ENCODE results near the gene TRABD2A.

The TRABD2A gene

GRCh38 chr2:84899304-84900204 lies 18.7 kb upstream of the TRABD2A start:
- TF ChIP-seq JUND (IDR thresholded peaks at IDR 0.05; ENCODE audit: low read depth), result no peak
- in situ Hi-C loops (cut with HindIII; ENCODE audit: low pct_unique_long_range_greater_than_20kb, low sequenced_read_pairs), result no loop called here

DNA sequence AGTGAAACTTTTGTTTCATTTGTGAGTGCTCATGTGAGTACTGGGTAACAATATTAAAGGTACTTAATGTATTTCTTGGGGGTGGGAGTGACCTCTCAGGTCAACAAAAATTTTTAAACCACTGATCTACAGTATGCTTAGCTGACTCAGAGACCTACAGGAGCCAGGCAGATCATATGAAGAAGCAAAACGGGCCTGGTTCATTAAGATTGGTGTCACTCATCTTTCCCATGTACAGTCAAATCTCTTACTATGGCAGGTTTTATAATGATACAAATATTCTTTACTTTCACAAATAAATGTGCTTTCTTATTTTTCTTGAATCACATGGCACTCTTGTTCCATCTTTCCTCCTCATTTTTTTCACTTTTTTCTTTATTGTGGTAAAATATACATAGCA lies 16.9 kb upstream of the TRABD2A start:
- no peak for DNase-seq (ENCODE audit: low read depth in 1 of 2, low spot score in 1 of 2)
- in situ Hi-C loops (cut with HindIII; ENCODE audit: low pct_unique_long_range_greater_than_20kb, low sequenced_read_pairs), result no loop called here
- no peak for TF ChIP-seq JUND (IDR thresholded peaks at IDR 0.05; ENCODE audit: low read depth)

More at GRCh38 chr2:84899304-84900204, 18.7 kb upstream of the TRABD2A start:
- no peak for DNase-seq (ENCODE audit: low read depth in 1 of 2, low spot score in 1 of 2)

GRCh38 chr2:84896567-84896966 lies 15.7 kb upstream of the TRABD2A start:
- in situ Hi-C loops (cut with HindIII; ENCODE audit: low pct_unique_long_range_greater_than_20kb, low sequenced_read_pairs), result no loop called here

DNA sequence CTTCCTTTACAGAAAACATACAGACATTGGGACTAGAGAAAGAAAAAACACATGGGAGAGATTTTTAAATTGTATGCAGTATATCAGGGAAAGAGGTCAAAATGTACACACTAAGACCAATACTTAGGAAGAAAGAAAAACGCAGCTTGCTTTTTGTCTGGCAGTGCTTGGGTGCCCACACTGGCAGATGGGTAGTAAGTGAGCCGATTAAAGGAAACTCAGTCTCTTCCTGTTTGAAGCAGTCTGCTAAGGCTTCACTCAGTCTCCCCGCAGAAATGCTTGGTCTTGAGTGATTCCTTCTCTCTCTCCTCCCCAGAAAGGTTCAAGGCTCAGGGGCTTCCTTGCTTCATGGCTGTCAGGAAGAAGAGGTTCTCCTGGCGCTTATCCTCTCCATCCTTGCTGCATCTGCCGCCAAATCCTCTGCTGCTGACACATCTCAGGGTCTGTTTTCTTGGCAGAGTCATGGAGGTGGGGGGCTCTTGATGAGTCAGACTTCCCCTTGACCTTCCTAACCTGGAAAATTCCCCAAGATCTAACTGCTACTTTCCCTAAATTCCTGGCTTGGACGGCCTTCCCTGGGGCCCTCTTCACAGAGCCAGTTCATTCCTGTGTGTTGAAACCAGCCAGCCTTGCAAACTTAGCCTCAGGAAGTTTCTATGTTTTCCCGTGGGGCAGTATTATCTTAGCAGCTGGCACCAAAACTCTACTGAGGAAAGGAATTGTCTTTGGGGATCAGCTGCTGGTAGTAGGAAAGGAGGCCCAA lies 14.1 kb upstream of the TRABD2A start:
- TF ChIP-seq JUND (IDR thresholded peaks at IDR 0.05; ENCODE audit: low read depth), result no peak
- in situ Hi-C loops (cut with HindIII; ENCODE audit: low pct_unique_long_range_greater_than_20kb, low sequenced_read_pairs), result no loop called here
- DNase-seq (ENCODE audit: low read depth in 1 of 2, low spot score in 1 of 2), result peak in 1 of 2 experiments; percentile 14

More at GRCh38 chr2:84896567-84896966, 15.7 kb upstream of the TRABD2A start:
- no peak for TF ChIP-seq JUND (IDR thresholded peaks at IDR 0.05; ENCODE audit: low read depth)
- DNase-seq (ENCODE audit: low read depth in 1 of 2, low spot score in 1 of 2), result no peak

DNA sequence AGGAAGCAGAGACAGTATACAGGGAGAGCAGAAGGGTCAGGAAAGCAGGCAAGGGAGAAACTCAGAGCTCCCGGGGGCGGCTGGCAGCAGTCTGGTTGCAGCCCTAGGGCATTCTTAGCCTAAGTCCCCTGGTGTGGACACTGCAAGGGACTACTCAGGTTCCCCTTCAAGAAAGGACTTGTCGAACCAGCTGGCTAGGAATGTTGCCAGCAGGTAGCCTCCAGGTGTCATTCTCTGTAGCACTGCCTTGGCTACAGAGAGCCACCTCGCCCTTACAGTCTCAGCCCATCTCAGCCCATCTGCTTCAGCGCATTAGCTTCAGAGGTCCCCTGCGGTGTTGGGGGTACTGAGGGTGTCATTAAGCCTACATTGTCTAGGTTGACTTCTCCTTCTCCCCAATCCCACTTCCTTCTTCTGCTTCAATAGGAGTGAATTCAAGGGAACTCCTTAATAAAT lies 13.3 kb upstream of the TRABD2A start:
- no peak for TF ChIP-seq JUND (IDR thresholded peaks at IDR 0.05; ENCODE audit: low read depth)
- in situ Hi-C loops (cut with HindIII; ENCODE audit: low pct_unique_long_range_greater_than_20kb, low sequenced_read_pairs), result no loop called here
- DNase-seq (ENCODE audit: low read depth in 1 of 2, low spot score in 1 of 2), result peak in 1 of 2 experiments; percentile 85

- DNase-seq (ENCODE audit: low read depth in 1 of 2, low spot score in 1 of 2), result no peak
- in situ Hi-C loops (cut with HindIII; ENCODE audit: low pct_unique_long_range_greater_than_20kb, low sequenced_read_pairs), result no loop called here
- no peak for TF ChIP-seq JUND (IDR thresholded peaks at IDR 0.05; ENCODE audit: low read depth)
These were observed 10.6 kb upstream of the TRABD2A start for GRCh38 chr2:84891355-84892010.

GRCh38 chr2:84889332-84889731 lies 8.4 kb upstream of the TRABD2A start:
- DNase-seq (ENCODE audit: low read depth in 1 of 2, low spot score in 1 of 2), result no peak
- TF ChIP-seq JUND (IDR thresholded peaks at IDR 0.05; ENCODE audit: low read depth), result no peak
- in situ Hi-C loops (cut with HindIII; ENCODE audit: low pct_unique_long_range_greater_than_20kb, low sequenced_read_pairs), result no loop called here

DNA sequence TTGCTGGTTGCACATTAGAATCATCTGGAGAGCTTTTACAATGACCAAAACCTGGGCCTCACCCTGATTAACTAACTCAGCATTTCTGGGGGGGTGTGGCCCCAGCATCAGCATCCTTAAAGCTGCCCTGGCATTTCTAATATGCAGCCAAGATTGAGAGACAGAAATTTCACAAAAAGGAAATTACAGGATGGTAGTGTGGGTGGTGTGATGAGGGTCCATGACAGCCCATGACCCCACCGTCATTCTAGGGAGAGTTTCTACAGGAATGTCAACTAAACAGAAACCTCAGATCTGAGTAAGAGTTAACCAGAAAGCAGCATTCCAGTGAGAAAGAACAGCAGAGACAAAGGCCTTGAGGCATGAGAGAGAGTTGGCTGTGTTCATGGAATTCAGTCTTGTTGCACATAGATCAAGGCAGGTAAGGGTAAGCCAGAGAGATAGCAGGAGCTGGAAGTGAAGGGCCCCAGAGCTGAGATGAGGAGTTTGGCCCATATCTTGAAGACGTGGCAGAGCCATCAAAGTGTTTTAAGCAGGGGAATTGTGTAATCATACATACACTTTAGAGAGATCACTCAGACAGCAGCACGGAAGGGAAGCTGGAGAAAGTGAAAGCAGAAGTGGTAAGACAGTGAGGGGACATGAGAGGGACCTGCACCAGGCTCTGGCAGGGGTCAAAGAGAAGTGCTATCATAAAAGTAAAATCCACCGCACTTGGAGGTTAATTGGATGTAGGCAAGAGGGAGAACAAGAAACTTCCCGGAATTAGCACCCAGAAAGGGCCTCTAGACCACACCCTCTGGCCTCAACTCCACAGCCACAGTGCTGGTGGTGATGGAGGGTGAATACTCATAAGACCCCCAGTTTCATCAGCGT lies 7.8 kb upstream of the TRABD2A start:
- DNase-seq (ENCODE audit: low read depth in 1 of 2, low spot score in 1 of 2), result peak in 1 of 2 experiments; percentile 22
- TF ChIP-seq JUND (IDR thresholded peaks at IDR 0.05; ENCODE audit: low read depth), result no peak
- in situ Hi-C loops (cut with HindIII; ENCODE audit: low pct_unique_long_range_greater_than_20kb, low sequenced_read_pairs), result no loop called here

DNA sequence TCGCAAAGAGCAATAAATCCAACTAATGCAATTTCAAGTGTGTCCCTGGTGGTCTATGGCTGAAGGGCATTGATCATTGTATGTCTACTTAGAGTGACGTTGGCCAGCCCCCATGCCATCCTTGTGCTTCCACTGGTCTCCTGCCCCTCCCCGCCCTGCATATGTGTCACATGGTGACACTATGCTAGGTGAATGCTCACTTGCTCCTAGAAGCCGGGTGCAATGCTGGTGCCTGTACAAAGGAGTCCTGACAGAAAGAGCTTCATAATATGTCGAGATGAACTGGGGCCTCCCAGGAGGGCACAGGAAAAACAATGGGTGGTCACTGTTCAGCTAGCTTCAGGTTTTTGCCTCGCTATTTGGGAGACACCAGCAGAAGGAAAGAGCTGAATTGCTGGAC lies 5.9 kb upstream of the TRABD2A start:
- no peak for TF ChIP-seq JUND (IDR thresholded peaks at IDR 0.05; ENCODE audit: low read depth)
- in situ Hi-C loops (cut with HindIII; ENCODE audit: low pct_unique_long_range_greater_than_20kb, low sequenced_read_pairs), result no loop called here
- no peak for DNase-seq (ENCODE audit: low read depth in 1 of 2, low spot score in 1 of 2)

DNA sequence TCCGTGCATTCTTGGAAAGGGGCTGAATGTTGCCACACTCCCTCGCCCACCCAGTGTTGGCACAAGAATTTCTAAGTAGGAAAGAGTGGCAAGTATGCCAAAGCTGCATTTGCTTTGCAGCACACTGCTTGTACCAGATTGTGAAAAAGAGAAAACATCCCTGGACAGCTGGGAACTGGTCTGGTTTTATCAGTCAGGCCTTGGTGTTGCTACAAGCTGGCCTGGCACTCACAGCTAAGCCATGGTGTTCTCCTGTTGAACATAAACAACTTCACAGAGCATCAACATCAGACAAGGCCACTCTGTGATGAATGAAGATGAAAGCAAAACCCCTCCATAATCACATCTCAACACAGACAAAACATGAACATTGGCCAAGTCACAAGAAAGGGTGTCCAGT lies 4.2 kb upstream of the TRABD2A start:
- no peak for DNase-seq (ENCODE audit: low read depth in 1 of 2, low spot score in 1 of 2)
- in situ Hi-C loops (cut with HindIII; ENCODE audit: low pct_unique_long_range_greater_than_20kb, low sequenced_read_pairs), result no loop called here
- no peak for TF ChIP-seq JUND (IDR thresholded peaks at IDR 0.05; ENCODE audit: low read depth)

GRCh38 chr2:84884449-84884848 lies 3.6 kb upstream of the TRABD2A start:
- DNase-seq (ENCODE audit: low read depth in 1 of 2, low spot score in 1 of 2), result no peak
- in situ Hi-C loops (cut with HindIII; ENCODE audit: low pct_unique_long_range_greater_than_20kb, low sequenced_read_pairs), result no loop called here
- TF ChIP-seq JUND (IDR thresholded peaks at IDR 0.05; ENCODE audit: low read depth), result no peak
